IPS DF 6.9 (cell line): Measurements from ENCODE around the gene DRGX.

Experiments used
- DNase-seq: peaks from one replicate; pipeline ENCODE4 v3.0.0-alpha.2; 2013; ENCODE audit warnings: low read depth, low spot score
- H3K27ac ChIP-seq: one replicate; pipeline ENCODE4 v1.5.1; 2013; ENCODE audit warnings: low read length, control low read depth
- H3K27me3 ChIP-seq: 2 replicates; pipeline ENCODE4 v1.6.1; 2013; ENCODE audit warnings: mild to moderate bottlenecking, low read length; ENCODE audit not compliant: control insufficient read depth, insufficient read depth
- H3K36me3 ChIP-seq: 2 replicates; pipeline ENCODE4 v1.6.1; 2013; ENCODE audit warnings: low read length; ENCODE audit not compliant: control insufficient read depth, insufficient read depth
- H3K4me1 ChIP-seq: 2 replicates; pipeline ENCODE4 v1.6.1; 2013; ENCODE audit warnings: low read length; ENCODE audit not compliant: control insufficient read depth, insufficient read depth
- H3K4me3 ChIP-seq: 2 replicates; pipeline ENCODE4 v1.5.1; 2013; ENCODE audit warnings: mild to moderate bottlenecking, low read length
- H3K9me3 ChIP-seq: 2 replicates; pipeline ENCODE4 v1.6.1; 2013; ENCODE audit warnings: low read length, inconsistent platforms; ENCODE audit not compliant: control insufficient read depth, insufficient read depth
- WGBS: extraction: QIAGEN DNeasy Blood & Tissue Kit; methylation state at CpG from one replicate; pipeline ENCODE4 v1.1.7; 2013; ENCODE audit warnings: mixed read lengths, missing lambda C conversion rate; ENCODE audit not compliant: insufficient read length, insufficient coverage; 5-methylcytosine and 5-hydroxymethylcytosine counted together

DRGX gene

DNA sequence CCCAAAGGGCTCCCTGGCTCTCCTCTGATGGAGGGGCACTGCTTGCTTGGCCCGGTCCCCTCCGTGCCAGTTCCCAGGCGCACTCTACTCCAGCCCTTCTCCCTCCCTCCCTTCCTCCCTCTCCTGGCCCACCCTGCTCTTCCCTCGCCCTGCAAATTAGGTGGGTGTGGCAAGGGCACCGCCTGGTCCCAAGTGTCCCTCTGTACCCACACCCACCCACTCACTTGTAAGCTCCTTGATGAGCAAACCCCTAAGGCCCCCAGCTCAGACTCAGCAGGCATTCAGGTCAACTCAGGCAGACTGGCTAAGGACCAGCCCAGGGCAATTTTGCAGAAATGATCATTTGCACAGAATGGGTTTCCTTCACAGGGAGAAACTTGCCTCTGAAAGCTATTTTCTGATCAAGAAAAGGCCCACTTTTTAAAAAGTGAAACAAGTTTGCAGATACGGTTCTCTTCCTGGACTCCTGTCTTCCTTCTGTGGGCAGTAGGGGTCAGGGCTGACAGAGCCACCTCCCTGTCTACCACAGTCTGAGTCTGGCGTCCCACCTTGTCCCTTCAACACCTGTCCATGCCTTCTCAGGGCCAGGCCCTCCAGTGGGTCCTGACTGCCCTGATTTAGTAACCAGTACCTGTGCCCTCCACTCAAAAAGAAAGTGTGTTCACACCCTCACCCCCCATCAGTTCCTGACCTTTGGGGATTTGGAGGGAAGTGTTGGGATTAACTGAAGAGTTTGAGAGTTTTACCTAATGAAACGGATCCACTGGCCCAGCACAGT, 68.7 kb downstream of the DRGX start:
- Histone ChIP-seq H3K36me3 (no peaks in the 10 kb centered on the region), H3K9me3 (no peaks in the 10 kb centered on the region), H3K4me3 (no peak overlapping the region), H3K27ac (no peak overlapping the region), H3K27me3 (no peaks in the 10 kb centered on the region), H3K4me1 (no peaks in the 10 kb centered on the region)
- no CpG with 5 or more reads among the region's 8 CpGs for WGBS
- no peak for DNase-seq

DNA sequence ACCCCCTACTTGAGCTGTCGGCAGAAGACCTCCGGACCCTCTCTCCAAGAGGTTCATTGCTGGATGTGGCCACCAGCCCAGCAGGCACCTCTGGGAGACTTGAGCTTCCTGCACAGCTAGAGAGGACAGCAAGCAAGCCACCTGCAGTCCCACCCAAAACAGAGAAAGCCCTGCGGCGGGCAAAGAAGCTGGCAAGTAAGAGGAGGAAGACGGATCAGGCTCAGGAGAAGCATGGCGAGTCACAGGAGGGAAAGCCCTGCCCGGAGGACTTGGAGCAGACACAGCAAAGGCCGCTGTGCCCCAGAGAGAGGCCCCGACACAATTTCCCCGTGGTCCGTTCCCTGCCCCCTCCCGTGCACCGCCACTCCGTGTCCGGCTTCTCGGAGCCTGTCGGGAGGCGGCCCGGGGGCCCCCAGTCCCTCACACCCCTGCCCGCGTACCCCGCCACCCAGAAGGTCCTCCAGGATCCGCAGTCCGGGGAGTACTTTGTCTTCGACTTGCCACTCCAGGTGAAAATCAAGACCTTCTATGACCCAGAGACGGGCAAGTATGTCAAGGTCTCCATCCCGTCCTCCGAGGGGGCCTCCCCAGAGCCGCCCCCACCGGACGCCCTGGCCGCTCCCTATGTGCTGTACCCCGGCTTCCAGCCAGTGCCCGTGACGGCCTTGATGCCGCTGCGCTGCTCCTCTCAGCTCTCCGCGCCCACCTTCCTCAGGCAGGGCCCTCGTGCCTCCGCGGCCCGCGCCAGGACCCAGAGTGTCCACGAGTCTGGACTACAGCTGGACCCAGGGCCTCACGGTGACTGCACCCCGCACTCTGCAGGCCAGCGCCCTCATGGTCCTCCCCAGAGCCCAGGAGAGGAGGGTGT, 69.7 kb downstream of the DRGX start:
- H3K27ac ChIP-seq = no peak overlapping the region
- H3K4me3 ChIP-seq = no peak overlapping the region
- H3K36me3 ChIP-seq = no peaks in the 10 kb centered on the region
- DNase-seq = no peak
- H3K4me1 ChIP-seq = no peaks in the 10 kb centered on the region
- H3K27me3 ChIP-seq = no peaks in the 10 kb centered on the region
- H3K9me3 ChIP-seq = no peaks in the 10 kb centered on the region
- no CpG with 5 or more reads among the region's 48 CpGs for WGBS

DNA sequence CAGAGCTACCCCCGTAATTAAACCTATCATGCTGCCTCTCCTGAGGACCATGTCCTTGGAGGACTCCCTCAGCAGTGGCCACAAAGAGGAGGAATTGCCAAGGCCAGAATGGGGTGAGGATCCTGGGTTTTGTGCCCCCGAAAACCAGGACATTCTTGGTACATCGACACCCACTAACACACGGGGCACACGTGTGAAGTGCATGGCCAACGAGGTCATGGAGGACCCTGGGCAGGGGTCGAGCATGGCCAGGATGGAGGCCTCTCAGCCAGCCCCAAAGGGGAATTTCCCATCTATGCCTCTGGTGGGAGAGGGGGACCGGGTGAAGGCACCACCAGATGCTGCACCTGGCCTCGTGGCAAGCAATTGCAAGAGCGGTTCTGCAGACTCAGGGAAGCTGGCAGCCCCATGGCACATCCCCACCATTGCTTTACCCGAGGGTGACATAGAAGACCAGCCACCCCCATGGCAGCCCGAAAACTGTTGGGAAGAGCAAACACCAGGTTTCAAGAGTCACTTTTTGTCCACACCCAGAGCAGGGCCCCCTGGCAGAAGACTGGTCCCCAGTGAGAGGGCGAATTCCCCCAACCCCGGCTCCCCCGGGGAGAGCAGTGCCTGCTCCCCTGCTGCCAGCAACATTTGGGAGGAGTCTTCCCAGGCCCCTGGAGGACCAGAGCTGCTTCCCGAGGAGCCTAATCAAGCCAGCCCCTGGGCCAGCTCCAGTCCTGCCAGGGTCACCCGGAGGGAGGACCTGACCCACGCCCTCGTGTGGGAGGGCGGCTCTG, 70.6 kb downstream of the DRGX start:
- Histone ChIP-seq H3K27me3 (no peaks in the 10 kb centered on the region), H3K27ac (no peak overlapping the region)

DNA sequence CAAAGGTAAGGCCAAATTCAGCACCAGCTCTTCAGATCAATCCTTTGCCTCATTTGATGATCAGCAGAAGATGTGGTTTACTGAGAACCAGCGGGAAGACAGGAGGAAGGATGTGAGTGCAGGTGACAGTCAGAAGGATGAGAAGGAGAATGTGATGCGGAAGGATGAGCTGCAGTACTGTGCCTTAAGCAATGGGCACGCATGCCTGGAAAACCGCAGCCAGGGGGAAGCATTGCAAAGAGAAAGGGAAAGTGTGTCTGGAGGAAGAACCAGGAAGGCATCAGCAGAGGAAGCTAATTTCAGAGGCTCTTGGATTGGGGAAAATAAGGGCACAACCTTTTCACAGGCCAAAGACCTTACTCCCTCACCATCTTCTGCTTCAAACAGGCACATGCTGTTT, 71.2 kb downstream of the DRGX start:
- no peaks in the 10 kb centered on the region for H3K4me1 ChIP-seq
- DNase-seq = peak; percentile 7
- H3K27me3 ChIP-seq = no peaks in the 10 kb centered on the region
- no peak overlapping the region for H3K27ac ChIP-seq
- no peaks in the 10 kb centered on the region for H3K36me3 ChIP-seq
- no CpG with 5 or more reads among the region's 4 CpGs for WGBS
- H3K4me3 ChIP-seq = no peak overlapping the region
- no peaks in the 10 kb centered on the region for H3K9me3 ChIP-seq

More for the DNA sequence above, 70.6 kb downstream of the DRGX start:
- Histone ChIP-seq H3K9me3 (no peaks in the 10 kb centered on the region), H3K4me1 (no peaks in the 10 kb centered on the region), H3K4me3 (no peak overlapping the region), H3K36me3 (no peaks in the 10 kb centered on the region)
- DNase-seq = no peak
- WGBS = no CpG with 5 or more reads among the region's 20 CpGs

DNA sequence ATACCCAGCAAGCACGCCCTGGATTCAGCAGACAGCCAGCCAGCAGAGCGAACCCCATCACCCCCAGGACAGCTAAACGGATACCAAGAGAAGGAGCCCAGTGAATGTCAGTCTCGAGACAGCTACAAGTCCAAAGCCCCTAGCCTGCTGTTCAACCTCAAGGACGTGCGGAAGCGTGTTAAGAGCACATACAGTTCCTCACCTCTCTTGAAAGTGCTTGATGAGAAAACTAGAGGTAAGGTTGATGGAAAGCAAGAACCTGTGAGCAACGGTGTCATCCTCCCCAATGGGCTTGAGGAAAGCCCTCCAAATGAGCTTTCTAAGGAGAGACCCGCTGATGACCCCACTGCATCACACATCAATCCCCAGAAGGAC, 72.0 kb downstream of the DRGX start:
- H3K27me3 ChIP-seq = no peaks in the 10 kb centered on the region
- no peaks in the 10 kb centered on the region for H3K9me3 ChIP-seq
- no peak overlapping the region for H3K27ac ChIP-seq
- DNase-seq = no peak
- no CpG with 5 or more reads among the region's 9 CpGs for WGBS
- no peaks in the 10 kb centered on the region for H3K36me3 ChIP-seq
- no peaks in the 10 kb centered on the region for H3K4me1 ChIP-seq
- no peak overlapping the region for H3K4me3 ChIP-seq

DNA sequence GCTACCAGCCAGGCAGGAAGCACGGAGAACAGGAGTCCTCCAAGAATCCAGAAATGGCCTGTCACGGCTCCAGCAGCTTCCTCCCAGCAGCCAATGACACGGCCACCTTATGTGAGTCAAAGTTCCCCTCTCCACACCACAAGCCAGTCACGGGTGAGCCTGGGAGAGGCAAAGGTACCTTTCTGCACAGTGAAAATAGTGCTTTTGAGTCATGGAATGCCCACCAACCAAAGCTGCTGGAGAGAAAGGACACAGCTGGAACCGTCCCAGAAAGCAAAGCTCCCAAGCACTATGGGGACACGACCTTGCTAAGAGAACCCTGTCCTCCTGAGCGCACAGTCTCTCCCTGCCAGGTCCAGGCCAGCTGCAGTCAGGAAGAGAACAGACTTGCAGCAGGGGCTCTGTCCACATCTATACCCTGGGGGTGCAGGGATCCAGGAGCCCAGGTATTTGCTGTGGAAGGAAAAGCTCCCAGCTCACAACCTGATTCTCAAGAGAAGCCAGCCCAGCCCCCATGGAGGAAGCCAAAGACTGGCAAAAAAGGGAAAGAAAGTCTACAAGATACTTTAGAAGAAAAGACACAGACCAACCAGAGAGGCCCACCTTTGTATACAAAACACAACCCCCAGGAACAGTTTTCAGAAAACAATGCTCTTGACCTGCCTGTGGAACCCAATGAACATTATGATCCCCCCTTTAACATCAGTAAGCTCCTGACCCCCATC, 72.6 kb downstream of the DRGX start:
- Histone ChIP-seq H3K9me3 (no peaks in the 10 kb centered on the region), H3K27ac (no peak overlapping the region), H3K36me3 (no peaks in the 10 kb centered on the region), H3K27me3 (no peaks in the 10 kb centered on the region), H3K4me3 (no peak overlapping the region), H3K4me1 (no peaks in the 10 kb centered on the region)
- no CpG with 5 or more reads among the region's 7 CpGs for WGBS
- DNase-seq = no peak

DNA sequence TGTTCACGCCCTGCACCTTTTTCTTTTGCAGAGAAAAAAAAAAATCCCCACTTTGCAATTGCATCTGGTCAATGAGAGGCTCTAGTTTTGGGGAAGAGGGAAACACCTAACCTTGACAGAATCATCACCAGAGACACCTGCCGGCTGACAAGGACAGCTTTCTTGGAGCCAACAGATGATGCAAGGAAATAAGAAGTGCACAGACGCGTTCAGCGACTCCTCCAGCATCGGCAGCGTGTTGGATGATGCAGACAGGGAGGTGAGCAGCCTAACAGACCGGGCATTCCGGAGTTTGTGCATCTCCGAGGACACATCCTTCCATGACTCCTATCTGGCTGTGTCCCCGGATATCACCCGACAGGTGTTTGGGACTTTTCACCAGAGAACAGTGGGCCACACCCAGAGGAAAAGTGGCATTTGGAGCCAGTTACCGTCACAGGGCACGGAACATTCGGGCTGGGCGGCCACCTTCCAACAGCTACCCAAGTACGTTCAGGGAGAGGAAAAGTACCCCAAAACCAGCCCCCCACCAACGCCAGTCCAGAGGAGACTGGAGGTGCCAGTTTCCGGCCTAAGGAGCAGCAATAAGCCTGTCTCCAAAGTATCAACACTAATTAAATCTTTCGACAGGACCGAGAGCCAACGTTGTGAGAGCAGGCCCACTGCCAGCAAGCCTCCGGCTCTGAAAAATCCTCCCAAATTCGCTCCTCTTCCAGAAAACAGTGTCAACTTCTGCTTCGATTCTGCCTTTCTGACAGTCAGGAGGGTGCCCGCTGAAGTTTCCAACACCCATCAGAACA, 73.3 kb downstream of the DRGX start:
- DNase-seq = no peak
- Histone ChIP-seq H3K4me3 (no peak overlapping the region), H3K27me3 (no peaks in the 10 kb centered on the region), H3K9me3 (no peaks in the 10 kb centered on the region), H3K36me3 (no peaks in the 10 kb centered on the region), H3K27ac (no peak overlapping the region), H3K4me1 (no peaks in the 10 kb centered on the region)
- WGBS = no CpG with 5 or more reads among the region's 26 CpGs

DNA sequence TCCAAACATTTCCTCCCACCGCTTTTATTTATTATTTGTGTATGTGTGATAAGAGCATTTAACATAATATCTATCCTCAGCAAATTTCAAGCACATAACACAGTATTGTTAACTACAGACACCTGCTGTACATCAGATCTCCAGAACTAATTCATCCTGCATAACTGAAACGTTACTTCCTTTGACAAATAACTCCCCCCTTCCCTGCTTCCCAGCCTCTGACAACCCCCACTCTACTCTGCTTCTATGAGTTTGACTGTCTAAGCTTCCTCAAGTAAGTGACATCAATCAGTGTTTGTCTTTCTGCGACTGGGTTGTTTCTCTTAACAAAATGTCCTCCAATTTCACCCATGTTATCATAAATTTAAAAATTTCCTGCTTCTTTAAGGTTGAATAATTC, 74.9 kb downstream of the DRGX start:
- DNase-seq = no peak
- Histone ChIP-seq H3K36me3 (no peaks in the 10 kb centered on the region), H3K4me3 (no peak overlapping the region), H3K4me1 (no peaks in the 10 kb centered on the region), H3K9me3 (no peaks in the 10 kb centered on the region), H3K27ac (no peak overlapping the region), H3K27me3 (no peaks in the 10 kb centered on the region)
- no CpG with 5 or more reads among the region's 3 CpGs for WGBS

DNA sequence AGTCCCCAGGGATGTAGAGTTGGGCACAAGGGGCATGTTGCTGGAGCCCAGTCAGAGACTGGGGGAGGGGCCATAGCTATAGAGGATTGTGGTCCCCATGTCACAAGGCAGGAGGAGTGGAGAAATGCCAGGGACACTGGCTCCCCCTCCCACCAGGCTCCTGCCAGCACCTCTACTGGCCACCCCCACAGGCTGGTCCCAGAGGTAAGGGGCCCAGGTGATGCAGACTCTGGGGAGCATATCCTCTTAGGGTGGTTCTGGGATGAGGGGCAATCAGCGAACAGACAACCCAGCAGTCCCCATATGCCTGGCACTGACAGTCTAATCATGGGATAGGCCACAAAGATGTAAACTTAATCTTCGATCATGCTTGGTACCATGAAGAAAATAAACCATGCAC, 75.7 kb downstream of the DRGX start:
- no peak overlapping the region for H3K4me3 ChIP-seq
- no CpG with 5 or more reads among the region's 2 CpGs for WGBS
- H3K27me3 ChIP-seq = no peaks in the 10 kb centered on the region
- no peaks in the 10 kb centered on the region for H3K9me3 ChIP-seq
- no peak for DNase-seq
- H3K27ac ChIP-seq = no peak overlapping the region
- H3K4me1 ChIP-seq = no peaks in the 10 kb centered on the region
- H3K36me3 ChIP-seq = no peaks in the 10 kb centered on the region
